Activated CD4-positive, alpha-beta T cell treated with anti-CD3 and anti-CD28 coated beads, Interleukin-2, amount 50 U/mL, for 16 hours (primary cell): ENCODE measurements around the gene OSBPL1A.

Source experiments
- DNase-seq: peaks from one replicate; pipeline ENCODE4 v3.0.0-alpha.2; 2020

The OSBPL1A gene

DNA sequence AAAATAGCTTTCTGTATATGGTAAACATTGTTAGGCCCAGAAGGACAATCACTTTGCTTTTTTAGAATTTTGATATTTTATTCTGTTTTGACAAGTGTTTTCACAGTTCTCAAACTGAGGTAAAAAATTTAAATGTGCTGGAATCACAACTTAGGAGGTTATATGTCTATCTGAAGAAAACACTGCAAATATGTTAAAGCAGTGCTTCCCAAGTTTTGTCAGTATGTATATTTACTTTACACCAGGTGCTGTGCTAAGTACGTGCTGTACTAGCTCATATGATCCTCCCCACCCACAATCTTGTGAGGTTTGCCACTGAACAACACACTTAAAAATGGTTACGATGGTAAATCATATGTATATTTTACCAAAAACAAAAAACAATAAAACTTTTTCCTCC, 134.6 kb downstream of the OSBPL1A start:
- no peak for DNase-seq

DNA sequence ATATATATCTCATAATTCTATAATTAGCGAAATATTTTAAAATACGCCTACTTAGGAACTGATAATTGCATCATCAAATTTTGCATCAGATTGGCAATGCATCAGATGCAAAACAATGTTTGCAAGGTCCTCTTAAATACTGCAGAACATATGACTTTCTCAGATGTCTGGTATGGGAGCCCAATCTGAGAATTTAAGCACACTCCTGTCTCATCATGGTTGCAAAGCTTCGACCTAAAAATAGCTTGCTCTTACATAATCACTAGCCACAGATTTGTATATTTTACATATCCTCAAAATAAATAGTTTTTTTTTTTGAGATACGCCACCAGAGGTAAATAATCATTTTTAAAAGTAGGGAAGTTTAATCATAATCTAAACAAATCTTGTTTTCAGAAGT, 135.5 kb downstream of the OSBPL1A start:
- no peak for DNase-seq

DNA sequence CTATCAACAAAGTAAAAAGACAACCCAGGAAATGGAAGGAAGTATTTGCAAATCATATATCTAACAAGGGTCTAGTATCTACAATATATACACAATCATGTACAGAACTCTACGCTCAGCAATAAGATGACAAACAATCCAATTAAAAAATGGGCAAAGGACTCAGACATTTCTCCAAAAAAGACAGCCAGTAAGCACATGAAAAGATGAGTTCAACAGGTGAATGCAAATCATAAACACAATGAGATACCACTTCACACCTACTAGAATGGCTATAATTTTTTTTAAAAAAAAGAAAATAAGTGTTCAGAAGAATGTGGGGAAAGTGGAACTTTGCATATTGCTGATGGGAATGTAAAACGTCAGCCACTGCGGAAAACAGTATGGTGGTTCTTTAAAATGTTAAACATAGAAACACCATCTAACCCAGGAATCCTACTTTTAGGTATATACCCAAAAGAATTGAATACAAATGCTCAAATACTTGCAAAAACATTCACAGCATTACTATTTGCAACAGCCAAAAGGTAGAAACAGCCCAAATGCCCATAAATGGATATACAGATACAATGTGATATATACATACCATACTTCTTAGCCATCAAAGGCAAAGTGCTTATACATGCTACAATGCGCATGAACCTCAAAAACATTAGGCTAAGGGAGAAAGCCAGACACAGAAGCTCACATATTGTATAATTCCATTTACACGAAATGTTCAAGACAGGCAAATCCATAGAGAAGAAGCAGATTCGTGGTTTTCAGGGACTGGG, 137.6 kb downstream of the OSBPL1A start:
- DNase-seq = no peak

DNA sequence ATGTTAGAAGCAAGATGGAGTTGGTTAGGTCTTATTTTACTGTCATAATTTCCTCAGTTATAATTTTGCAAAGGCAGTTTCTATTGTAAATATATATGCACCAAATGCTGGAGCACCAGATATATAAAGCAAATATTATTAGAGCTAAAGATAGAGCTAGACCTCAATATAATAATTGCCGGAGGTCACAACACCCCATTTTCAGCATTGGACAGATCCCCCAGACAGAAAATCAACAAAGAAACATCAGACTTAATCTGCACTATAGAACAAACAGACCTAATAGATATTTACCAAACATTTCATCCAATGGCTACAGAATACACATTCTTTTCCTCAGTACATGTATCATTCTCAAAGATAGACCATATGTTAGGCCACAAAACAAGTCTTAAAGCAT, 143.6 kb downstream of the OSBPL1A start:
- DNase-seq = no peak

DNA sequence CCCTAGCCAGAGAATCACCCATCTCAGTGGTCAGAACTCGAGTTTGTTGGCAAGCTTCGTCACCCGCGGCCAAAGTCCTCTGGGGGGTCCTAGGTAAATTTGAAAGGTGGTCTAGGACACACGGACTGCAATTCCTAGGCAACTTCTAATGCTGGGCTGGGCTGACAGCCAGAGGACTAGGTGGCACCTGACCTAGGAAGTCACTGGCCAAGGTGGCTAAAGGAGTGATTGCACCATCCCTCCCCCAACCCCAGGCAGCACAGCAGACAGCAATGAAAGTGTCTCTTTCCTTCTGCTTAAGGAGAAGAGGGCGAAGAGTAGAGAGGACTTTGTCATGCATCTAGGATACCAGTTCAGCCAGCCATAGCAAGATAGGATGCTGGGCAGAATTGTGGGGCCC, 147.9 kb downstream of the OSBPL1A start:
- DNase-seq = no peak

DNA sequence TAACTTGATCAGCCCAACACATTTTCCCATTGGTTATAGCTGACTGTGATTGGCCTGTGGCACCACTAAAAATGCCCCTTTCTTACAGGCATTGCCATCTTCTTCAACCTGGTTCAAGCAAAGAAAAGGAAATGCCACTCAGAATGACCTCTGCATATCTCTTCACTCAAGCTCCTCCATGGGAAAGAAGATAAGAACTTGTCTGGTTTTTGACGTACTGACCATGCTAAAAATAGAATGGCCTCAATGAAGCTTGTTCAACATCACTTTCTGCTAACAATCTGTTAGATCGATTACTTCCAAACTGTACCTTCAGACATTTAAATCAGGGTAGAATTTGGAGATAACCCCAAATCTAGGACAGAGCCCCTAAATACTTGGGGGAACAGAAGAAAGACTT, 149.3 kb downstream of the OSBPL1A start:
- DNase-seq = no peak

DNA sequence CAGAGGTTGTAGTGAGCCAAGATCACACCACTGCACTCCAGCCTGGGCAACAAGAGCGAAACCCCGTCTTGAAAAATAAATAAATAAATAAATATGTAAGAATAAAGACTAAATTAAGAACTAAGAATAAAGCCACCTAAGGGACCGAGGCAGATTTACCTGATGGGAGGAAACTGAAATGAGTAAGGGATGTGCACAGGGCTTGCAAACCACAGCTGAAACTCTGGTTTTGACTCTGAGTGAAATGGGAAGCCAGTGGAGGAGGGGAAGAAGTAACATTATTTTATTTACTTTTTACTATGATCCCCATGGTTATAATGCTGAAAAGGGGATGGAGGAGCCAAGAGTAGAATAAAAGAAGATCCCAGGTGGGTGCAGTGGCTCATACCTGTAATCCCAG, 151.5 kb downstream of the OSBPL1A start:
- DNase-seq = peak; percentile 80

DNA sequence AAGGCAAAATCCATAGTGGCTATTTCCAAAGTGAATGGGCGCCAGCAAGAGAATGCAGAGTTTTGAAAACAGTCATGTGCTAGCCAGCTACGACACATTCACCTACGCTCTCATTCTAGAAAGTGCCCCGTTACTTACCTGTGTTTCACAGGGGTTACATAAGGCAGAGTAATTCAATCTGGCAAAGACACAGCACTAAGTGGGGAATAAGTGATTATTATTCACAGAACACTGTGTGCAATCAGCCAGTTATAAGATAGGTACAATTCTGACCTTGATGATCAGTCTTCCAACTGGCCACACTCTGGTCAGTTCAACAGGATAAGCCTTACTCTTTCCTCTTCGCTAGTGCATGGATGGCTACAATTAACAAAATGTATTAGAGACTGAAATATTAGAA, 152.9 kb downstream of the OSBPL1A start:
- no peak for DNase-seq

DNA sequence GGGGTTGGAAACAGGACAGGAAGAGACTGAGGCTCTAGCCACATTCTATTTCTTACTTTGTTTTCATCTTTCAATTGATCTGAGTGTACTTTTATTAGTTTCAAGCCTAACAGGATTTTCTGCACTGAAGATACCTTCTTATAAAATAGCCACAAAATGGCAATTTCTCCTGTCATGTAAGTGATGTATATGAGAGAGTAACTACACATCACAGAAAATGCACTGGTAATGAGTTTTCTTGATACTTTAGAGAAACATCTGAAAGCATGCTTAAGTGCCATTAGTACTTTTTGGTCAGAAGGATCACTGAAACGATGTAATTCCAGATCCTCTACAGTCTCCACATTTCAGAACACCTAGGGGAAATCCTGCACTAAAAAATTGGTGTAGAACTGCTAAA, 153.9 kb downstream of the OSBPL1A start:
- no peak for DNase-seq

DNA sequence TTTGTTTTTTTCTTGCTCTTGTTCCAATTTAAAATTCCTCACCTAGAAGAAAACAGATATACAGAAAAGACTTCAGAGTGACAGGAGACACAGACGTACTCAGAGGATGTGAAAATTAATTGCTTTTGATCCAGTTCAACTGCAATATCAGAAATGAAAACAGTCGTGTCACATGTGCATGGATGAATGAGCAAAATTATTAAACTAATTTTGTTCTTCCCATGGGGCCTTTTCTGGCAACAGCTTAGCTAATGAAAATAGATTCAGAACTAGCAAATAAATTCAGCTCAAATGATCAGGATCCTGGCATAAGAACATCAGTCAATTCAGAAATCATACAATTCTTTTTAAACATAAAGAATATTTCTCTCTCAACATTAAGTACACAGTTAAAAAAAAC, 158.3 kb downstream of the OSBPL1A start:
- DNase-seq = no peak

DNA sequence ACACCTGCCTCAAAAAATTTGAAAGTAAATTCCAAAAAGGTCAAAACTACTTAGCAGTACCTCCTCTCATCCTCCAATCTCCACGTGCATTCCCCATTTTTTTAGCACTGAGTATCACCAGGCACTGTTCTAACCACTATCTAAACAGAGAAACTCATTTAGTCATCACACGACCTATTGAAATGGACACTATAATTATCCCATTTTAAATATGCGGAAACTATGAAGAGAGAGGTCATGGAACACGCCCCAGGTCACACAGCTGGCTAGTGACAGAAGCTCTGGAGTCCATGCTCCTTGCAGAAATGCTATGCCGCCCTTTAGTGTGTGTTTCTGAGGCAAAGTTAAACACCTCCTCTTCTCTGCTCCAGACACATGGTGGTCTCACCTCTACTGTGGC, 159.2 kb downstream of the OSBPL1A start:
- DNase-seq = no peak

DNA sequence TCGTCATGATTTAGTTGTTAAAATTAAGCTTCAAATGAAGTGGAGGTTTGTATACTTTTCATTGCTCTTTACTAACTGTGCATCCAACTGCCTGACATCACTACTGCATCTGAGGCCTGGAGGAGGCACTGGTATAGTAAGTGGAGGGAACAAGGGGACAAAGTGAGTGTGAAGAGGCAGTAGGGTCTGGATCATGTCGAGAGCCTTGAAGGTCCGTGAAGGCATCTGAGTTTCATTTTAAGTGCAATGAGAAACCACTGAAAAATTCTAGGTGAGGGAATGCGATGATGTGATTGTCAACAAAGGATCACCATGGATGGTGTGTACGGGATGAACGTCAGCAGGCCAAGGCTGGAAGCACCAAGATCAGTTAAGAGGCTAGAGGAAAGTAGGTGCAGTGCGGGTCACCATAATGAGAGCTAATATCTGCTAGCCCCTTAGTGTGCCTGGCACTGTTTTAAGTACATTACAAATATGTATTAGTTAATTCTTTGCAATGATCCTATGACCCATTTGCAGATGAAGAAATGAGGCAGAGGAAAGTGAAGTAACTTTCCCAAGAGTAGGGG, 162.7 kb downstream of the OSBPL1A start:
- DNase-seq = no peak

DNA sequence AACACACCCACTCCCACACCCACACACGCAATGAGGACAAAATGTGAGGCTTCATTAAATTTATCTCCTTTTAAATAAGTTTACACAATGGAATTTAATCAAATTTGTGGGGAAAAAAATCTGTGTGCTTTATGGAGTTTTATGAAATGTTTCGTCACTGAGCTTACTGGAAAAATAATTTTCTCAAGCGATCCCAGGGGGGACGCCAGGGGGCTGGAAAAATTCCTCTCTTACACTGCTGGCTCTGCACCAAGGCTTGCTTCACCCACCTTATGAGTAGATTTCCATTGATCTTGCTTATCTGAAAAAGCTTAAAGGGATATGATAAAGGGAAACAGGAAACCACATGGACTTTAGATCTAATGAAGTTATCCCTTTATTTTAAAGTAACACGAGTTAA, 163.3 kb downstream of the OSBPL1A start:
- DNase-seq = no peak

DNA sequence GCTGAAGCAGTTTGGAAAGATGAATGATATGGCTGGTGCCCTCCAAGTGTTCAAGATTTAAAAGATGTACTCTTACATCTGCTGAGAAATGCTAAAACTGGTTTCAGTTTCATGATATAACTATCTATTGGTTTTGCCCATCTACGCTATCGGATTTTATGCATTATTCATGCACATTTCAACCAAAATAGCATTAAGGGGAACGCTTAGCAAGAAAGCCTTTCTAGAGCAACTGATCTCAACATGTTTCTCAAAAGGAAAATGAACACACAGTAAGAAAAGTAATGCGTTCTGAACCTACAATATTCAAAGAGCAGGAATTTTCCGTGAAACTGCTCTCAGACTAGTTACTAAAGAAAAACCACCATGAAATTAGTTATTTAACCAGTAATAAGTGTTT, 164.8 kb downstream of the OSBPL1A start:
- DNase-seq = no peak

DNA sequence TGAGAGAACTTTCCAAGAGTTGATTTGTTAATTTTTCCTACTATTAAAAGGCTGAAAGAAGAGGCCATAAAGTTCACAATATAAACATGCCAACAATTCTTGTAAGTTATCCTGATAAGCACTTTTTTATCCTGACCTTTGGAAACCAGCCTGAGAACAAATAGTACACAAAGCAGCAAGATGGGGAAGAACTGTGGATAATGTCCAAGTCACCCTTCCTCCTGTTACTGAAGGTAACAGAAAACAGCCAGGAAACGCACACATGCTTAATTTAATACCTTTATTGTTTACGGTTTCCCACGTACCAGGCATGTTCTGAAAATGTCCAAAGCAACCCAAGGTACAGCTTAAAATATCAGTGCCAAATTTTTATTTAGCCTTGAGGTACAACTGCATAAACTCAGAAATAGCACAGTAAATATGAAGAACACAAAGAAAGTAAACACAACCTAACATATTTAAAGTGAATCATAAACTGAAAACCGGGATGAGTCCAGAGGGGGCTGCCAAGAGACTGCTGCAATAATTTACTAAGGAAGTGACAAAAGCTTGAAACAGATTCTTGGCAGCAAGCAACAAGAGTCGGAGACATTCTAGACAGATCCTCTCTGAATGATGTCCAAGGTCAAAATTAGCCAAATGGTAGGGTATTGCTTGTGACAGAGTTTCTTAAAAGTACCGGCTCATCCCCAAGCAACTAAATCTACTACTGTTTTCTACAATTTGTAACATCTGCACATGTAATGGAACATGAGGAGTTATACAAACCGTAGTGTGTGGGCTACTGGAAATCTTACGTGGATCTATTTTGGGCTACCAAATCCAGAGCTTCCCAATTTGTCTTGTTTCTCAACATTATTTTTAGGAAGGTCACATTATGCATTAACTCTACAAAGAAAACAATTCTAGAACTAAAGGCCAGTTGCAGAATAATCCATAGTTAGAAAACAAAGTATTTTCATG, 165.6 kb downstream of the OSBPL1A start:
- DNase-seq = no peak

DNA sequence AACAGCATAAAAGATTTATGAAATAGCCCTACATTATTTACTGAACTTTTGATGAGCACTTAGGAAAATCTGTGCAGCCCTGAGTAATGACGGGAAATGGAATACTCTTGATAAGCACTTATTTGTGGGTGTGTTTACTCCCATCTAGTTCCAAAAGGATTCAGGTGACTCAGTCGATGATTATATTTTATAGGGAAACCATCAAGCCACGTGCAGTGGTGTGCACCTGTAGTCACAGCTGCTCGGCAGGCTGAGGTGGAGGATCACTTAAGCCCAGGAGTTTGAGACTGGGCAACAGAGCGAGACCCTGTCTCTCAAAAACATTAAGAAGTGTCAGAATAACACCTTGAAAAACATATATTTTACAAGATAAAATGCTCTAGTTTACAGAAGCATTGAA, 166.9 kb downstream of the OSBPL1A start:
- DNase-seq = no peak

DNA sequence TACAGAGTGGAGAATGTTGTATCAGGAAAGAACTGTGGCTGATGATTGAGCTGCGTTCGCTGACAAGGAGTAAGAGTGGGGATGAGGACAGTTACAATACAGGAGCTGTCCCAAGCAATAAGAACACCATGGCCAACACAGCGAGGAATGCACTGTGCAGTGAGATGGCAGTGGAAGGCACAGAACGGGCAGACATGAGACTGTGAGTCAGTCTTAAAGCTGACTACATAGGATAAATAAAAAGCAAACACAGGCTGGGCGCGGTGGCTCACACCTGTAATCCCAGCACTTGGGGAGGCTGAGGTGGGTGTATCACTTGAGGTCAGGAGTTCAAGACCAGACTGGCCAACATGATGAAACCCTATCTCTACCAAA, 169.0 kb downstream of the OSBPL1A start:
- no peak for DNase-seq

DNA sequence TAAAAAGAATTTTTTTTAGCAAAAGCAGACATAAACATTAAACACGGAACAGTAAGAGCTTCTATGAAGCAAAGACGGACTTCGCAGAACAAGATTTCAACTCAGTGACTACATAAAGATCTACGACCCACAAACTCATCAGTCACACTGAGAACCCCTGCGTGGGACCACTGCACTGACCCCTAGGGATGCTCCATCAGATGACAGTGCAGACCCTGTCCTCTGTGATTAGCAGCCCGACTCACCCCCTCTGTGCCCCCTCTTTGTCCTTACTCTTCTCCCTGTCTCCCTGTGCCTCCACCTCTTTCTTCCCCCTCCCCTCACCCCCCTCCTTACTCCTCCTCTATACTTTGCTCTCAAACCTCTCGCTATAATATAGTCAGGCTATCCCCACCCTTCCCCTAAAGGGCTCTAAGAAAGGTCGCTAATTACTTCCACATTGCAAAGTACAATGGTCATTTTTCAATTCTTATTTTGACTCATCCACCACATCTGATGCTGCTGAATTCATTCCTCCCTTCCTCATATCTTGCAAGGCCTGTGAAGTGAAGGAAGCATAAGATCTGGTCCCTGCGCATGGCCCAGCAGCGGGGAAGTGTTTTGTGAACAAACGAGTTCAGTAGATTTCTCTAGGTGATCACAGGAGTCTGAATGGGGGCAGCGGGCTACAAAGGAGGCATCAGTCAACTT, 169.5 kb downstream of the OSBPL1A start:
- no peak for DNase-seq

DNA sequence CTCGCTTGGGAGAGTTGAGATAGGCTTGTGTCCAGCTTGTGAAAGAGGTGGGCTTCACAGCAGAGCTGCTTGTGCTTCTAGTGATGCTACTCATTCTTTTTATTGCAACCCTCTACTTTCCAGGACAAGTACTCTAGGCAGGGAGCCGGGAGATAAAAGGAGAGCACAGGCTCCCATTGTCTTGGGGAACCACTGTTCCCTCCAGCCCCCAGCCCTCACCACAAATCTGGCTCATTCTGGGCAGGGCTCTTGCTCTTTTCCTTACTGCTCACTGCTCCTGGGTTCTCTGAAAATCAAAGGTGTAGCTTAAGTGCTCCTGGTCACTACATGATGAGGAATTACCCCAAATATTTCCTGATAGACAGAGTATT, 177.3 kb downstream of the OSBPL1A start:
- DNase-seq = no peak

DNA sequence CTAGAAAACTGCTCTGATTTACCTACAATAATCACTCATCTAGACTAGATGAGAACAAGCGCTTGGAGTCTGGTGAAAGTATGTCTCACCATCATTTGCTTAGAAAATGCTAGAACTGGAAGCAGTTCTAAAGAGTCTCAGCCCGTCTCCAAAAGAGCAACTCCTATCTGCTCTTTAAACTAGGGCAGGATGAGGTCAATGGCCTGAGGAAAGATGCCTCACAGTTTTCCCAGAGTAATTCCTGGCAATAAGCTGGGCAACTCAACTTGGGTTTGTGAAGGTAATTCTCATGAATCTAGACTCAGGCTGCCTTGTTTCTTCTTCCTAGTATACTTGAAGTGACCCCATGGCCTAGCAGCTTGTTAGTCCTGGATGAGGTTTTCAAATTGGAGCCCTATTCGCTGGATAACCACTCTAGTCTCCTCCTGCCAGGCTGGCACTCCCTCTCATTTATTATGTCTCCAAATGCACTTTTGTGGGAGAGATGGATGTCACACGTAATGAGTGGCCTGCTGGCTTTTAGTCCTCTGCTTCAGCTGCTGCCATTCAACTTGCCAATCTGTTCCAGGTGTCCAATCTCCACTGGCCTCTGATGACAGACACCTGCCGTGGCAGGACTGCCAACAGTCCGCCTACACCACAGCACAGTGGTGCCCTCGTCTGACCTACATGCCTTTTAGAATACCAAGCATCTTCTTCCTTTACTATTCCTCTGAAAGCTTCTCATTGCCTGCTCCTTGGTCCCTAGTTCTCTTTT, 177.9 kb downstream of the OSBPL1A start:
- DNase-seq = no peak

DNA sequence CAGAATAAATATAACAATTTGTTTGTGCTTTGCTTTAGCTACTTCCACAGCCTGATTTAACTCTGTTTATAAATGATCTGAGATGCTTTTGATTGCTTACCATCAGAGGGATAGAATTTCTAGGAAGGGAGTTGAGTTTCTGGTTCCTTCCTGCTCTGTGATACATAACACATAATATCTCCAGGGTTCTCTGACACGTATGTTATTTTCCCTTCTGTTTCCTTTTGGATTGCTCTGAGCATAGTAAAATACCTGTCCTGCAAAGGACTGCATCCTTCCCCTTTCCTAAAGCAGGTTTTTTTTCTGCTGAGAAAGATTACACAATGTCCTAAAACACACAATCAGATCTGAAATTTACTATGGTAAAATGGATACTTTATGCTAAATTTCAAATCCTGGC, 182.7 kb downstream of the OSBPL1A start:
- no peak for DNase-seq

DNA sequence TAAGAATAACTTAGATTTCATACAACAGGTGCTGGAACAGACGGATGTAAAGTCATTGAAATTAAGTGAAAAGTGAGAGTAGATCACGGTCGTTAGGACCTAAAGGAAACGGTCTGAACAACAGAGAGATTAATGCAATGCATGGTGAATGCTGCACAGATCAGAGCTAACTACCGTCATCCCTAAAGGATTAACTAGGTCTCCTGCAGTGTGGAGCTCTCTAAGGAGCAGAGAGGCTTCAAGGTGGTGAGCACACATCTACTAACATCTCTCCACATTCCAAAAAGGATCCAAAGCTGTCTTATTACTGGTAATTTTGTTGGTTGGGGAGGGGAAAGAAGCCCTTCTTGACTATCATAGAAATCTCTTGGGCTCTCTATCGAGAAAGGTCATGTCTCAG, 183.5 kb downstream of the OSBPL1A start:
- no peak for DNase-seq

DNA sequence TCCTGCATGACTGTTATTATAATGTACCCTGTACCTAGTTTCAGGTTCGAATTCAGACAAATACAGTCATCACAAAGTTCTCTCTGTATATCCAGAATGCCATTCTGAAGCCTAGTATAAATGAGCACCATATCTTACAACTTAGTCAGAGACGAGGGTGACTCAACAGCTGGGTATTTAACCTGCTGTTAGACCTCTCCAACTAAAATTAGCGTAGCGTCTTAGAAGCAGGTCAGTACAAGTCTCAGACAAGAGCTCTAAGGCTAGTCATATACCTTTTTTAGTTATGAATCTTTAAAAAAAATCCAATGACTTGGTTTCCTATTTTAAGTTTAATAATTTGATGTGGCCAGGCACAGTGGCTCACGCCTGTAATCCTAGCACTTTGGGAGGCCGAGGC, 184.7 kb downstream of the OSBPL1A start:
- DNase-seq = no peak
